WI38 (cell line): ENCODE data around the gene MRPL20.
"Not testable (repeated sequence)": the region's sequence is repeated elsewhere in the genome, so short reads cannot be mapped to it uniquely, and the experiment has no call there.

Experiments
- H3K4me3 ChIP-seq: 2 replicates; pipeline ENCODE4 v1.5.1; 2011; ENCODE audit warnings: low read depth, mild to moderate bottlenecking, control low read depth, low read length
- TF ChIP-seq, protein P1 (sequence below): IDR thresholded peaks from 2 replicates; pipeline ENCODE4 v1.5.1; 2012; ENCODE audit warnings: low read depth, mild to moderate bottlenecking, control low read depth, low read length

MRPL20 gene

GRCh38 chr1:1388078-1388472 is 19.0 kb downstream of the MRPL20 start:
- no peak overlapping the region for H3K4me3 ChIP-seq
- TF ChIP-seq, protein P1, sequence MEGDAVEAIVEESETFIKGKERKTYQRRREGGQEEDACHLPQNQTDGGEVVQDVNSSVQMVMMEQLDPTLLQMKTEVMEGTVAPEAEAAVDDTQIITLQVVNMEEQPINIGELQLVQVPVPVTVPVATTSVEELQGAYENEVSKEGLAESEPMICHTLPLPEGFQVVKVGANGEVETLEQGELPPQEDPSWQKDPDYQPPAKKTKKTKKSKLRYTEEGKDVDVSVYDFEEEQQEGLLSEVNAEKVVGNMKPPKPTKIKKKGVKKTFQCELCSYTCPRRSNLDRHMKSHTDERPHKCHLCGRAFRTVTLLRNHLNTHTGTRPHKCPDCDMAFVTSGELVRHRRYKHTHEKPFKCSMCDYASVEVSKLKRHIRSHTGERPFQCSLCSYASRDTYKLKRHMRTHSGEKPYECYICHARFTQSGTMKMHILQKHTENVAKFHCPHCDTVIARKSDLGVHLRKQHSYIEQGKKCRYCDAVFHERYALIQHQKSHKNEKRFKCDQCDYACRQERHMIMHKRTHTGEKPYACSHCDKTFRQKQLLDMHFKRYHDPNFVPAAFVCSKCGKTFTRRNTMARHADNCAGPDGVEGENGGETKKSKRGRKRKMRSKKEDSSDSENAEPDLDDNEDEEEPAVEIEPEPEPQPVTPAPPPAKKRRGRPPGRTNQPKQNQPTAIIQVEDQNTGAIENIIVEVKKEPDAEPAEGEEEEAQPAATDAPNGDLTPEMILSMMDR = no peak

DNA sequence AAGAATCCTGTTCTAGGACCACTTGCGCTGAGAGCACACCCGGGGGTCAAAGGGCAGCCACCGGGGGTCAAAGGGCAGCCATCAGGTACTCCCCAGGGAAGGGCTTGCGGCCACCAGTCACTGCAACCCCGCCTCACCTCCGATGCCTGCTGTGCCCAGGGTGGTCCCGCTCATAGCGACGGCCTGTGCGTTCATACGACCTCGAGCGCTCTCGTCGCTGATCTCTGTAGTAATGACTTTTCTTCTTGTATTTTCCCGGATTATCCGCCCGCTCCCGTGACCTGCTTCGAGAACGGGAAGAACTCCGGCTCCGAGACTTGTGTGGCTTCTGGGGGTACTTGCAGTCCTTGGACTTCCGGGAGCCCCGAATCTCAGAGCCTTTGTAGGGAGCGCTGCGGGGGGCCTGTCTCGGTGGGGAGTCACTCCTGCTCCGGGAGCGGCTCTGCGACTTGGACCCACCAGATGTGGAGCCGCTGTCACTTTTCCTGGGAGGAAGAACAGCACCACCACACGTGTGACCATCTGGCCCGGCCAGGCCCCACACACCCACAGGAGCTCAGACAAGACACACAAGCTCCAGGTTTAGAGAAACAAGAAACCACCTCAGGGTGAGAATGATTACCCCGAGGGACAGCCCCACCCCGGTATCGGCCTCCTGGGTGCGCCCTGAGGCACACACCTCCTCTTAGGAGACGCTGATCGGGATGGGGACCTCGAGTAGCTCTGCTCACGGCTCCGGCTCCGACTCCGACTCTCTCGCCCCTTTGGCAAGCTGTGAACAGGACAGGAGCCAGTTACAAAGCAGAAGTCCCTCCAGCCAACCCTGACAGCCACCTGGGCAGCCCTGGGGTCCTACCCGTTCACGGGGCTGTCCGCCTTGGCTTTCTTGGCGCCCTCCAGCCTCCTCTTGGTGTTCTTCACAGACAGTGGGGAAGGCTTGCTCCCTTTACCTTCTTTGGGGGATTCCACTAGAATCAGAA is 19.7 kb downstream of the MRPL20 start:
- TF ChIP-seq, protein P1 = no peak
- no peak overlapping the region for H3K4me3 ChIP-seq

GRCh38 chr1:1385931-1386330 is 21.2 kb downstream of the MRPL20 start:
- no peak overlapping the region for H3K4me3 ChIP-seq
- TF ChIP-seq, protein P1 = no peak

GRCh38 chr1:1385339-1385738 is 21.8 kb downstream of the MRPL20 start:
- H3K4me3 ChIP-seq = not testable (repeated sequence)

DNA sequence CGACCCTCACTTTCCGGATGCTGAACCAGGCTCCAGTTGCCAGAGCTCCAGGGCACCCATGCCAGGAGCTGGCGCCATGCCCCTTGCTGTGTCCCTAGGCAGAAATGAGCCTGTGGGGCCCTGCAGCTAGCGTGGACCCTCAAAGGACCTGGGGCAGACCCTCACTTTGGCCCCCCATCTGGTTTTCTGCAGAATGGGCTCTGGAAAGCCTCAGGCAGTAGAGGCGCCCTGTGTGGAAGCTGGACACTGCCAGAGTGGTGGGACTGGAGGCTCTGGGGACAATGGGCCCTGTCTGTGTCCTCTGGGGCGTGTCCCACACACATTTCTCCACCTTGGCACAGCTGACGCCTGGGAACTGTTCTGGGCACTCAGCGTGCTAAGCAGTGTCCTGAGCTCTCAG is 25.8 kb downstream of the MRPL20 start:
- H3K4me3 ChIP-seq = no peak overlapping the region
- TF ChIP-seq, protein P1 = no peak

DNA sequence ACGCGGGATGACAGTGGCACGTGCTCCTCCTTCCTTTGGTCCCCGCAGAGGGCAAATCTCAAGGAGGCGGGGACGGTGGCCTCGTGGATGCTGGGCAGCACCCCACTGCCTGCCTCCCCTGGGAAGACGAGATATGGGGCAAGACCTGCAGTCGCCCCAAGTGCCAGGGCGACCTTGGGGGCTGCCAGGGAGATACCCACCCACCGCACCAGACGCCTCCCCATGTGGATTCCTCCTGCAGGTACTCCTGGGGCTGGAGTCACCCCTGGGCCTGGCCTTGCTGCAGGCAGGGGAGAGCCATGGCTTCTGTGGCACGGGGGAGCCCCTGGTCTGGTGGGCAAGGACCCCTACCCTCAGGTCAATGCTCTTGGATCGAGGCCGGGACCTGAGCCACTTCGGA is 26.2 kb downstream of the MRPL20 start:
- TF ChIP-seq, protein P1 = no peak
- no peak overlapping the region for H3K4me3 ChIP-seq

DNA sequence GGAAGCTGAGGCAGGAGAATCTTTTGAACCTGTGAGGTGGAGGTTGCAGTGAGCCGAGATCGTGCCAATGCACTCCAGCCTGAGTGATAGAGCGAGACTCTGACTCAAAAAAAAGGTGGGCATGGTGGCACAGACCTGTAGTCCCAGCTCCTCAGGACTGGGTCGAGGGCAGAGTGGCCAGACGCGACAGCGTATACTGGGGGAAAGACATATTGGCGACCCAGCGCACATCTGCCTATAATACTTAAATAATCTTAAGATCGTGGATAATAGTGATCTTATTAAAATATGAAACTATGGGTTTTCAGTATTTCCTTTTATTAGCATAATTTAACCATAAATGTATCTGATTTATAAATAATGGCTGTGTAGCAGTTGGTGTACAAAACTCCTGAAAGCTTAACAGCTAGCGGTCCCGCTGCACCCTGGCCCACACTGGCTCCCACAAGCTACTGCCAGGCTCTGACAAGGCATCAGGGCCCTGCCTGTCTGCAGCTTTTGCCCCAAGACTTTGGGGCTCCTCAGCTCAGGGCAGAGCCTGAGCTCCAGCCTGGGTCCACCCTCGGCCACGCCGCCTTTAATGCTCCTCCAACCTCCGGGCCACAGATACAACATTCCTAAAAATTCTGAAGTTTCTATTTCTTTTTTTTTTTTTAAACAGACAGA is 29.4 kb downstream of the MRPL20 start:
- no peak overlapping the region for H3K4me3 ChIP-seq
- TF ChIP-seq, protein P1 = no peak
